Measurements from ENCODE around the gene DDAH1. TPM values are rescaled to one million over a fixed set of nuclear protein-coding genes. Genes with fewer than 3 reads are reported as not detected.

Gene DDAH1
- total RNA-seq, 2 experiments from 2014 or later, result not detected

- no peaks in the 10 kb centered on the region for H3K4me1 Mint-ChIP-seq (ENCODE audit: low read depth)
- no peaks in the 10 kb centered on the region for H3K27me3 Mint-ChIP-seq
- no peak overlapping the region for H3K4me3 ChIP-seq (ENCODE audit: low read length)
- no peak overlapping the region for H3K27ac ChIP-seq (ENCODE audit: low read depth in 1 of 2, low read length in 2 of 2)
- CTCF ChIA-PET, result no interaction called here
- H3K36me3 ChIP-seq (ENCODE audit: insufficient read depth, low read length), result no peaks in the 10 kb centered on the region
- H3K9me3 Mint-ChIP-seq, result no peaks in the 10 kb centered on the region
- POLR2A ChIA-PET, result no interaction called here
- no peaks in the 10 kb centered on the region for H3K9me3 ChIP-seq (ENCODE audit: control insufficient read depth in 1 of 2, insufficient read depth in 1 of 2, low read length in 2 of 2)
- no peak for TF ChIP-seq CTCF (IDR thresholded peaks at IDR 0.05)
- ATAC-seq (ENCODE audit: poor library complexity) (no peak), DNase-seq (no peak)
- no peak overlapping the region for H3K27ac Mint-ChIP-seq
- intact Hi-C loops (cut with DNase I, micrococcal nuclease), result no loop called here
- no peaks in the 10 kb centered on the region for H3K36me3 Mint-ChIP-seq (ENCODE audit: low read depth)
- no peak overlapping the region for H3K4me3 Mint-ChIP-seq
- no peaks in the 10 kb centered on the region for H3K4me1 ChIP-seq (ENCODE audit: insufficient read depth, low read length)
- H3K27me3 ChIP-seq (ENCODE audit: control insufficient read depth in 1 of 2, insufficient read depth in 2 of 2, low read length in 2 of 2), result no peaks in the 10 kb centered on the region
These were observed 98.4 kb downstream of the DDAH1 start for GRCh38 chr1:85366391-85367170.

- Mint-ChIP-seq H3K4me3 (no peak overlapping the region), H3K36me3 (ENCODE audit: low read depth) (no peaks in the 10 kb centered on the region), H3K27me3 (no peaks in the 10 kb centered on the region), H3K9me3 (no peaks in the 10 kb centered on the region), H3K4me1 (ENCODE audit: low read depth) (no peaks in the 10 kb centered on the region), H3K27ac (no peak overlapping the region)
- ATAC-seq (ENCODE audit: poor library complexity) (no peak), DNase-seq (no peak)
- intact Hi-C loops (cut with DNase I, micrococcal nuclease), result no loop called here
- Histone ChIP-seq H3K27me3 (ENCODE audit: control insufficient read depth in 1 of 2, insufficient read depth in 2 of 2, low read length in 2 of 2) (no peaks in the 10 kb centered on the region), H3K27ac (ENCODE audit: low read depth in 1 of 2, low read length in 2 of 2) (no peak overlapping the region), H3K36me3 (ENCODE audit: insufficient read depth, low read length) (no peaks in the 10 kb centered on the region), H3K4me3 (ENCODE audit: low read length) (no peak overlapping the region), H3K9me3 (ENCODE audit: control insufficient read depth in 1 of 2, insufficient read depth in 1 of 2, low read length in 2 of 2) (no peaks in the 10 kb centered on the region), H3K4me1 (ENCODE audit: insufficient read depth, low read length) (no peaks in the 10 kb centered on the region)
- CTCF ChIA-PET, result no interaction called here
- POLR2A ChIA-PET, result no interaction called here
- TF ChIP-seq CTCF (IDR thresholded peaks at IDR 0.05), result no peak
These were observed 99.1 kb downstream of the DDAH1 start for GRCh38 chr1:85365851-85366250.

DNA sequence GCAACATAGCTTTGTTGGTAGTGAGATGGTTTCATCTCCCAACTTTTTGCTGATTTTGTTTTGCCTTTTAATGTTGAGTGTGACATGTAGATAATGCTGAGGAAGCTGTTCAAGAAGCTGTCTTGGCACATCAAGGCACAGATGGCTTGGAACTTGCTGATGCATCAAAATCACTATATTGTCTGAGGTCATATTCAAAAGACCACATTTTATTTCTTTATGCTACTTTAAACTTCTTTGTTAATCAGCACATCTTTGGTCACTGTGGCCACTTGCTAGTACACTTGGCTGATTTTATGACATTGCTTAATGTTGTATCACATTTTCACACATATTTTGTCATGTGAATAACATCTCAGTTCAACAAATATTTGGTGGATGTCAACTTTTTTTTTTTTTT, 101.4 kb downstream of the DDAH1 start:
- no peak for TF ChIP-seq CTCF (IDR thresholded peaks at IDR 0.05)
- DNase-seq (no peak), ATAC-seq (ENCODE audit: poor library complexity) (no peak)
- POLR2A ChIA-PET, result no interaction called here
- Histone ChIP-seq H3K27ac (ENCODE audit: low read depth in 1 of 2, low read length in 2 of 2) (no peak overlapping the region), H3K36me3 (ENCODE audit: insufficient read depth, low read length) (no peaks in the 10 kb centered on the region), H3K27me3 (ENCODE audit: control insufficient read depth in 1 of 2, insufficient read depth in 2 of 2, low read length in 2 of 2) (no peaks in the 10 kb centered on the region), H3K9me3 (ENCODE audit: control insufficient read depth in 1 of 2, insufficient read depth in 1 of 2, low read length in 2 of 2) (no peaks in the 10 kb centered on the region), H3K4me1 (ENCODE audit: insufficient read depth, low read length) (no peaks in the 10 kb centered on the region), H3K4me3 (ENCODE audit: low read length) (no peak overlapping the region)
- Mint-ChIP-seq H3K36me3 (ENCODE audit: low read depth) (no peaks in the 10 kb centered on the region), H3K4me1 (ENCODE audit: low read depth) (no peaks in the 10 kb centered on the region), H3K4me3 (no peak overlapping the region), H3K9me3 (no peaks in the 10 kb centered on the region), H3K27me3 (no peaks in the 10 kb centered on the region), H3K27ac (no peak overlapping the region)
- intact Hi-C loops (cut with DNase I, micrococcal nuclease), result no loop called here
- CTCF ChIA-PET, result interaction anchor here (1.3 kb wide), 1 partner anchor 8 kb away, joined by 3 read pairs; no protein-coding TSS in a partner anchor
